ENCODE data around the gene TNFRSF11A.

DNA sequence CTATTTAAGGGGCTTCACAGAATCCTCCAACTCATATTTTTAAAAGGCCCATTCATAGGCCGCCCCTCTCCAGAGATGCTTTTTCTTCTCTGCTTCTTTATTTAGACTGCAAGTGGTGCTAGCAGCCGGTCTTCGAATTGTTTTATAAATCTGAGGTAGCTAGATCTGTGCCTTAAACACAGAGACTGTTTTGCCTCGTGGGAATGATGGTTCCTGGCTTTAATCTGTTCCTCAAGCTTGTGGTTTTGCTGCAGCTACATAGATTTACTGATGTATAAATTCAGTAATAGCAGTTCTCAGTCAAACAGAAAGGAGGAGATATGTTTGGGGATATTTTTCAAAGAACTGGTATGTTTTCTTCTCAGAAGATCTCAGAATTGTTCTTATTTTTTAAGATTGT is 45.3 kb downstream of the TNFRSF11A start:
- TF ChIP-seq POLR2AphosphoS5 (IDR thresholded peaks at IDR 0.05; ENCODE audit: insufficient read depth in 1 of 2, low read depth in 1 of 2) = no peak
- TF ChIP-seq, protein P1, sequence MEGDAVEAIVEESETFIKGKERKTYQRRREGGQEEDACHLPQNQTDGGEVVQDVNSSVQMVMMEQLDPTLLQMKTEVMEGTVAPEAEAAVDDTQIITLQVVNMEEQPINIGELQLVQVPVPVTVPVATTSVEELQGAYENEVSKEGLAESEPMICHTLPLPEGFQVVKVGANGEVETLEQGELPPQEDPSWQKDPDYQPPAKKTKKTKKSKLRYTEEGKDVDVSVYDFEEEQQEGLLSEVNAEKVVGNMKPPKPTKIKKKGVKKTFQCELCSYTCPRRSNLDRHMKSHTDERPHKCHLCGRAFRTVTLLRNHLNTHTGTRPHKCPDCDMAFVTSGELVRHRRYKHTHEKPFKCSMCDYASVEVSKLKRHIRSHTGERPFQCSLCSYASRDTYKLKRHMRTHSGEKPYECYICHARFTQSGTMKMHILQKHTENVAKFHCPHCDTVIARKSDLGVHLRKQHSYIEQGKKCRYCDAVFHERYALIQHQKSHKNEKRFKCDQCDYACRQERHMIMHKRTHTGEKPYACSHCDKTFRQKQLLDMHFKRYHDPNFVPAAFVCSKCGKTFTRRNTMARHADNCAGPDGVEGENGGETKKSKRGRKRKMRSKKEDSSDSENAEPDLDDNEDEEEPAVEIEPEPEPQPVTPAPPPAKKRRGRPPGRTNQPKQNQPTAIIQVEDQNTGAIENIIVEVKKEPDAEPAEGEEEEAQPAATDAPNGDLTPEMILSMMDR (IDR thresholded peaks at IDR 0.05) = no peak
